ENCODE measurements around the gene SYNE2. TPM values are rescaled to one million over a fixed set of nuclear protein-coding genes. Genes with fewer than 3 reads are reported as not detected.
A peak's percentile ranks its signal among the peaks of the same experiment; 100 is the strongest.

SYNE2 gene
- total and polyA plus RNA-seq, 2 donors, result 33.5 to 102 TPM

DNA sequence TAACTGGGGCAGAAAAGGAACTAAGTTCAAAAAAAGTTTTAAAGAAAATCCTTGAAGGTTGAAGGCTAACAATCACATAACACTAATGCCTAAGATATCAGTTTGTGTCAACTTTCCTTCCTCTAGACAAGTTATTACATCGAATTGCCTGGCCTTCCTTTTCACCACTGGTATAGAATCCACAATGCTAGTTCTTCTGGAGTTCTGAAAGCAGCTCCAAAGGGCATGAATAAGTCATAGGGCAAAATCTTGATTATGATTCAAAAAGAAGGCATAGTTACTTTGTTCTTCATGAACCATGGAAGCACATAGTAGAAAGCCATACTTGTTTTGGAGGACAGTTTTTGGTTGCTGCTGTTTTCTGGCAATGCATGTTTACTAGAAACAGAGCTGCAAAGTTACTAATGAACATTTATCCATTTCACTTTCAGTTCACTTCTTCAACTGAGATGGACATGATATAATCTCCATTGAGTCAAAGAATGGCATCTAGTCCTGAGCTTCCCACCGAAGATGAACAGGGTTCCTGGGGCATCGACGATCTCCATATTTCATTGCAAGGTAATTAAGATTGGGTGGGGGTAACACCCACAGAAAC, 56.0 kb downstream of the SYNE2 start:
- DNase-seq (ENCODE audit: extremely low spot score), result no peak
- 77% methylated on average over 4 of the region's 4 CpGs for WGBS

DNA sequence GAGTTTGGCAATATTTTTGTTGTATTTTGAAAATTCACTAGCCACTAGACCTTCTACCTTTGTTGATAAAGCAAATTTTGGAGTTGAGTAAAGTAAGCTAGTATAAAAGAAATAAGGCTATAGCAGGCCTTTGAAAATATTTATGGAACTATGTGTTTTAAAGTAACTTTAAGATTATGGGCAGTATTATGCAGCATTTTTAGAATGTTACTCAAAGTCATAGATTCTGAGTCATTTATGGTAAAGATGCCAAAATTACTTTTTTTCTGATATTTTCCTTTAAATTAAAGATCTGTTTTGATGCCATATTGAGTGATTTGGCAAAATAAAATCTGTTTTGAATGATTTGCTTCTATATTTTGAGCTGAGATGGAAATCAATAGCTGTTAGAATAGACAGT, 57.2 kb downstream of the SYNE2 start:
- no peak overlapping the region for H3K4me3 ChIP-seq (ENCODE audit: low read depth, low read length)
- H3K36me3 ChIP-seq (ENCODE audit: insufficient read depth), result no peaks in the 10 kb centered on the region
- no peak for DNase-seq (ENCODE audit: extremely low spot score)
- no peak overlapping the region for H3K27ac ChIP-seq (ENCODE audit: low read depth)
- peaks cover 1% of the 10 kb centered on the region for H3K4me1 ChIP-seq (ENCODE audit: insufficient read depth)

More for the DNA sequence above, 56.0 kb downstream of the SYNE2 start:
- Histone ChIP-seq H3K27ac (ENCODE audit: low read depth) (no peak overlapping the region), H3K4me3 (ENCODE audit: low read depth, low read length) (no peak overlapping the region), H3K4me1 (ENCODE audit: insufficient read depth) (peaks cover 1% of the 10 kb centered on the region), H3K36me3 (ENCODE audit: insufficient read depth) (no peaks in the 10 kb centered on the region)

DNA sequence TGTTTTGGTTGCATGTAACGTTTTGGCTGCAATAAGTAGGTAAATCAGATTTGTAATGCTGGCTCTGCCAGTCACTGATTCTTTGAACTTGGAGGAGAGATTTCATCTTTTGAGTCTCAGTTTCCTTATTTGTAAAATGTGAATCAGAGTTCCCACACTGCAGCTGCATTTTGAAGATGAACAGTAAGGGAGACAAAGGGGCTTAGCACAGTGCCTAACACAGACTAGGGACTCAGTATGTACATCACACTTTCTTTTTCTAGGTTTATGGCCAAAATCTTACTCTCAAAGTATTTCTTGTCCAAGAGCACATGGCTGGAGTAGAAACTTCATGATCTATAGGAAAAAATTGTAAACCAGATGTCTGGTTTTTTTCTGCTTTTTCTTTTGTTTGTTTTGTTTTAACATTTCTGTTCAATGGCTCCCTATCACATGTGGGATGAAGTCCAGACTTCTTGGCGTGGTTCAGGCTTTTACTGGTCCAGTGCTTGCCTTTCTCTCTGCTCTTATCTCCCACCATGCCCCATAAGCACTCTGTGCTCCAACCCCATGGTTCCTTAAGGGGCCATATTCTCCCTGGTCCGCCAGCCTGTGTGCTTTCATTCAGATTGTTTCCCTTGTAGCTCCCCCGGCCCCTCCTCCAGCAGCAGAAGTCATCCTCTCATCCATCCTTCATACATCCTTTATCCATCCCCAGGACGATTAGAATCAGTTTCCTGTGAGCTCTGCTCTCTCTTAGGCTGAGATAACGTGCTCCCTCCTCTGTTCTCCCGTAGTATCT, 58.0 kb downstream of the SYNE2 start:
- no peak overlapping the region for H3K27ac ChIP-seq (ENCODE audit: low read depth)
- H3K4me1 ChIP-seq (ENCODE audit: insufficient read depth), result peaks cover 1% of the 10 kb centered on the region
- no peaks in the 10 kb centered on the region for H3K36me3 ChIP-seq (ENCODE audit: insufficient read depth)
- no peak overlapping the region for H3K4me3 ChIP-seq (ENCODE audit: low read depth, low read length)
- 56% methylated on average over 7 of the region's 7 CpGs for WGBS
- no peak for DNase-seq (ENCODE audit: extremely low spot score)

DNA sequence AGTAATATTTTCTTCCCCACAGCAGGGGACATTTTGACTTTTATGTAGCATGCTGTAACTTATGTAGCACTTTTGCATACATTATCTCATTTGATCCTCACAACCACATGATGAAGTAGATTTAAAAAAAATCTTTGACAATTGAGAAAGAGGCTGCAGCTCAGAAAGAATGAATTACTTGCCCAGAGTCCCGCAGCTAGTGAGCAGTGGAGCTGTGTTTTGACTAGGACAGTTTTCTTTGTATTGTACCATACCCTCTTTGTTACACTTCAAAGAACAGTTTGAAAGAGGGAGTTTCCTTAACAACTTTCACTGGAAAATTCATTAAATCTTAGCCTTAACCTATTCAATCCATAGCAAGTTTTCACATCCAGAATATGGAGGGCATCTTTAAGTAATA, 58.6 kb downstream of the SYNE2 start:
- WGBS, result 78% methylated on average over 1 of the region's 1 CpG
- H3K4me3 ChIP-seq (ENCODE audit: low read depth, low read length), result no peak overlapping the region
- H3K36me3 ChIP-seq (ENCODE audit: insufficient read depth), result no peaks in the 10 kb centered on the region
- peaks cover 1% of the 10 kb centered on the region for H3K4me1 ChIP-seq (ENCODE audit: insufficient read depth)
- DNase-seq (ENCODE audit: extremely low spot score), result no peak
- no peak overlapping the region for H3K27ac ChIP-seq (ENCODE audit: low read depth)

DNA sequence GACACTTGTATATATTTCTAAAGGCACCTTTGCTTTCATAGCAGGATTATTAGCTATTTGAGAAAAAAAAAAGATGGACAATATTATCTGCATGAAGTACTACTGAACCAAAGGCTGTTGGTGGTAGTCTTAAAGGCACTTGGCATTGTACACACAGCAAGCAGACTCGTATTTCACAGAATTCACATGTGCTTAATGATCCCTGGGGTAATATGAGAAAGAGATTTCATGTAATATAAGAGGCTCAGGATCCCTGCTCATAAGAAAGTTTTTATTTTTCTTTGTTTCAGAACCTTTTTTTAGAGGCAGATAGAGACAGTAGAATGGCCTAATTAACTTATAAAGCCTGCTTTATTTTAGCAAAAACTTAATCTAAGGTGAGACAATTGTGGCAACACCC, 59.5 kb downstream of the SYNE2 start:
- Histone ChIP-seq H3K4me1 (ENCODE audit: insufficient read depth) (peaks cover 1% of the 10 kb centered on the region), H3K27ac (ENCODE audit: low read depth) (no peak overlapping the region), H3K36me3 (ENCODE audit: insufficient read depth) (no peaks in the 10 kb centered on the region), H3K4me3 (ENCODE audit: low read depth, low read length) (no peak overlapping the region)
- no peak for DNase-seq (ENCODE audit: extremely low spot score)
- WGBS, result 91% methylated on average over 1 of the region's 1 CpG

DNA sequence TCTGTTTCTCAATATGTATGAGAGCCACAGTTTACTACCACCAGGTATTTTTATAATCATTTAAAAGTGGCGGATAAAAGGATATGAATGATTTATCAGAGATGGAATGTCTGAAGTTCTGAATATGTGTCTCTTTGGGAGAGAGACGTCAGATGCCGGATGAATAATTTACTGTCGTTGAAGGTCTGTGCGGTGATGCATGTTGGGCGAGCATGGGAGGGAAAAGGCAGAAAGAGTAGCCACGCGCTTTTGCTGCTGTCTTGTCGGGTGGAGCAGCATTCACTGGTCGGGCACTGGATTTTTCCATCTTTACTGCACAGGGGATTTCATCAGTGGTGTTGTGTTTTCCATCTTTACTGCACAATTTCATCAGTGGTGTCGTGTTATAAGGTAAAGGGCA, 65.6 kb downstream of the SYNE2 start:
- no peak for DNase-seq (ENCODE audit: extremely low spot score)
- WGBS, result 92% methylated on average over 11 of the region's 11 CpGs
- Histone ChIP-seq H3K4me1 (ENCODE audit: insufficient read depth) (no peaks in the 10 kb centered on the region), H3K4me3 (ENCODE audit: low read depth, low read length) (no peak overlapping the region), H3K27ac (ENCODE audit: low read depth) (no peak overlapping the region), H3K36me3 (ENCODE audit: insufficient read depth) (no peaks in the 10 kb centered on the region)

DNA sequence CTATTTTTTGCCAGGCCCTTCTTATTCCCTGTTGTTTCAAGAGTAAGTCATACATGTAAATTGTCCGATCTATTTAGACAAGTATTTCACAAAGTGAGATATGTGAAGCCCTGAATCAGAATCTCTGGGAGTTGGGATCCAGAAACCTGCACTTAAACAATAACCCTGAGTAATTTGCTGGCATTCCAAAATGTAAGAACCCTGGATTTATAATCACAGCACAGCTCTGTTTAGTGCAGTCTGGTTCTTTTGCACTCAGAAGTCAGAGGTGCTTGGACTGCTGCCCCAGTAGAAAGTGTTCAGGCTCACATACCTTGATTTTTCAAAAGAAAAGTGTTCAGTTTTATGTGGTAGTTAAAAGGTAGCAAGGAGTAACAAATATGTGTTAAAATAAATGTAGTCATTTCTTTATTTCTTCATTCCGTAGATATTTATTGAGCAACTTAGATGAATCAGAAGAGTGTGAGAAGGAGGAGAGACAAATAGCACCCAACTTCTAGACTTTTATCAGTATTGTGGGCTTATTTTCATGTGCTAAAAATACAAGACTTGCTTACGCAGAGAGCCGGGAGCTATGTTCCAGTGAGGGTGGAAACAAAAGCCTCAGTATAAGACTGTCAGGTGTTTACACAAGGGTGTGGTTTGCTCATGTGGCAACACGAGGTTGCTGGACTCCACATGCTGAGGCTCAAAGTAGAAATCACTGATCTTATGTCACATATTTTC, 70.1 kb downstream of the SYNE2 start:
- H3K36me3 ChIP-seq (ENCODE audit: insufficient read depth), result no peaks in the 10 kb centered on the region
- 54% methylated on average over 5 of the region's 5 CpGs for WGBS

DNA sequence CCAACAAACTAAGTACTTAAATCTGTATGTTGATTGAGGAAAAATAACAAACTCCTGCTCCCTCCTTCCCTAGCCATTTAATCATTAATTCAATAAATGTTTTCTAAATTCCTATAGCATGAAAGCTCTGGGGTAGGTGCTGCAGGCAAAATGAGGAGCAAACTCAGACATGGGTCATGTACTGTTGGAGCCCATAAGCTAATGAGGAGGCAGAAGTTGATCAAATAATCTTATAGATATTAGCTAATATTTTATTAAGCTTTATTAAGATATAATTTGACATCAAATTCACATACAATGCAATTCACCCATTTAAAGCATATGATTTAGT, 70.6 kb downstream of the SYNE2 start:
- Histone ChIP-seq H3K4me1 (ENCODE audit: insufficient read depth) (no peaks in the 10 kb centered on the region), H3K27ac (ENCODE audit: low read depth) (no peak overlapping the region), H3K4me3 (ENCODE audit: low read depth, low read length) (no peak overlapping the region), H3K36me3 (ENCODE audit: insufficient read depth) (no peaks in the 10 kb centered on the region)
- DNase-seq (ENCODE audit: extremely low spot score), result no peak

More for the DNA sequence above, 70.1 kb downstream of the SYNE2 start:
- H3K4me1 ChIP-seq (ENCODE audit: insufficient read depth), result no peaks in the 10 kb centered on the region
- no peak overlapping the region for H3K27ac ChIP-seq (ENCODE audit: low read depth)
- H3K4me3 ChIP-seq (ENCODE audit: low read depth, low read length), result no peak overlapping the region
- peak; percentile 45 for DNase-seq (ENCODE audit: extremely low spot score)

DNA sequence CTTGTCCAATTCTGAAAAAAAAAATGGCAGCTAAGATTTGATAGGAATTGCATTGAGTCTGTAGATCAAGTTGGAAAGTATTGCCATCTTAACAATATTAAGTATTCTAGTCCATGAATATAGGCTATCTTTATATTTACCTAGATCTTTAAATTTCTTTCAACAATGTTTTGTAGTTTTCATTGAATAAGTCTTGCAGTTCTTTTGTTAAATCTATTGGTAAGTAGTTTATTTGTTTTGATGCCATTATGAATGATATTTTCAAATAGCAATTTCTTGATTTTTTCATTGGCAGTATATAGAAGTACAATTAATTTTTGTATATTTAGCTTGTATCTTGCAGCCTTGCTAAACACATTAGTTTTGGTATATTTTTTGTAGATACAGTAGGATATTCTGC, 71.6 kb downstream of the SYNE2 start:
- Histone ChIP-seq H3K27ac (ENCODE audit: low read depth) (no peak overlapping the region), H3K36me3 (ENCODE audit: insufficient read depth) (no peaks in the 10 kb centered on the region), H3K4me3 (ENCODE audit: low read depth, low read length) (no peak overlapping the region), H3K4me1 (ENCODE audit: insufficient read depth) (no peaks in the 10 kb centered on the region)
- DNase-seq (ENCODE audit: extremely low spot score), result no peak

DNA sequence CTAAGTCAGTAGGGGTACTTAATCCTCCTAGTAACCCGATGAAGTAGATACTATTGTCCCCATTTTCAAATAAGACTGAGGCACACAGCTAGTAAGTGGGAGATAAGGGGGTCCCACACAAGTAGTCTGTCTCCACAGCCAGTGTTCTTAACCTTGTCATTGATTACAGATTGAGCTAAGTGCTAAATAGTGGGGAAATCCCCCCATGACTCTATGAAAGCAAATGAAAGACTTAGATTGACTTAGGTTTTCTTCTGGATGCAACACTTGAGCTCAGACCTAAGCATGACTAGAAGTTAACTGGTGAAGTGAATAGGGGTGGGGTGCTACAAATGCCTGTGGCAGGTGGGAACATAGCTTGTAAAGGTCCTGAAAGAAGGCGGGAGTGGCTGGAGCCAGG, 73.8 kb downstream of the SYNE2 start:
- Histone ChIP-seq H3K4me1 (ENCODE audit: insufficient read depth) (no peaks in the 10 kb centered on the region), H3K36me3 (ENCODE audit: insufficient read depth) (peaks cover 2% of the 10 kb centered on the region), H3K27ac (ENCODE audit: low read depth) (no peak overlapping the region), H3K4me3 (ENCODE audit: low read depth, low read length) (no peak overlapping the region)
- no peak for DNase-seq (ENCODE audit: extremely low spot score)
- WGBS, result 98% methylated on average over 2 of the region's 2 CpGs

DNA sequence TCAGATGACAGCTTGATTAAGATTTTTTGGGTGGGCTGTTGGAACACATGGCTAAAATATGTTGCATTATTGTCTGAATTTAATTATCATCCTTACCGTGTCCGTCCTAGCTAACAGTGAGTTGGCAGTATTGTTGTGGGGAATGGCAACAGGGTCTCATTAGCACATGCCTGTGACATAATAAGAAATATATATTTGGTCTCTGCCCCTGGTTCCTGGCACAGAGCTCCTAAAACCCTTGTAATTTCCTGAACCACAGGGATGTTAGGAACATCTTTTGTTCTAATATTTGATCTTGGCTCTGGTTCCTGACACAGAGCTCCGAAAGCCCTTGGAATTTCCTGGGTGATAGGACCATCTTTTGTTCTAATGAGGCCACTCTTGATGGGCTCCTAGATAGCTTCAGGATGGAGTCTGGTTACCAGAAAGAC, 76.0 kb downstream of the SYNE2 start:
- no peak for DNase-seq (ENCODE audit: extremely low spot score)
- 71% methylated on average over 3 of the region's 3 CpGs for WGBS

DNA sequence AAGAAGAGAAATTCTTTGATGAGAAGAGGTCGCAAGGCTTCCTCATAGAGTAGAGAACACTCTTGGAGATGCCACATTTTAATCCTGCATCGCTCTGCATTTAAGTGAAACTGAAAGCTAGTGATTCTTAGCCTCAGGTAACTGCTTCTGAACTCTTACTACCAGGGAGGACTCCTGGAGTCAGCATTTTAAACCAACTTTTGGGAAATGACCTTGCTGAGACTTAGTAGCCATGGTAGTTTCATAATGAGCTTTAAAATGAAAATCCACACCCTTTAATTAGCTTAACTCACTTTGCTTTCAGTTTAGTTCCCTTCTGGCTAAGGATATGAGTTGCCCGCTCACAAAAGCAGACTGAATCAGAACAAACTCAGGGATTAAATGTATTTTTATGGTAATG, 80.3 kb downstream of the SYNE2 start:
- DNase-seq (ENCODE audit: extremely low spot score), result no peak
- Histone ChIP-seq H3K4me3 (ENCODE audit: low read depth, low read length) (no peak overlapping the region), H3K4me1 (ENCODE audit: insufficient read depth) (peaks cover 1% of the 10 kb centered on the region), H3K36me3 (ENCODE audit: insufficient read depth) (peaks cover 2% of the 10 kb centered on the region), H3K27ac (ENCODE audit: low read depth) (peak overlapping the region; percentile 1)
- WGBS, result 82% methylated on average over 3 of the region's 3 CpGs

More for the DNA sequence above, 76.0 kb downstream of the SYNE2 start:
- no peak overlapping the region for H3K27ac ChIP-seq (ENCODE audit: low read depth)
- H3K4me3 ChIP-seq (ENCODE audit: low read depth, low read length), result no peak overlapping the region
- H3K4me1 ChIP-seq (ENCODE audit: insufficient read depth), result peaks cover 1% of the 10 kb centered on the region
- peaks cover 2% of the 10 kb centered on the region for H3K36me3 ChIP-seq (ENCODE audit: insufficient read depth)

DNA sequence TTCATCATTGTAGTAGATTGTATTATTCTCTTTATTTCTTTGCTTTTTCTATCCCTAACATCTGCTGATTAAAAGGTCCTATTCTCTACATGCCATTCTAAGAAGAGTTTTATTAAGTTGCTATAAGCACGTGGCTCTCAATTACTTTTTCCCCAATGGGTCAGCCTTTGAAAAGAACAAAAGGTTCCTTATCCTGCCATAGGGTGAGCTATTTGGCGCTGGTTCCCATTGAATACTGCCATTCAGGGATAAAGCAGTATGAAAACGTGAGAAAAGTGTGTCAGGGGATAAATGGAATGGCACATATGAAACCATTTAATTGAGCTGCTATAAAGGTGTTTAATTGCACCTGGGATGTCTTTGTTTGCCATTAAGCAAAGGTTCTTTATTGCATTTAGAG, 80.9 kb downstream of the SYNE2 start:
- DNase-seq (ENCODE audit: extremely low spot score), result no peak
- Histone ChIP-seq H3K4me3 (ENCODE audit: low read depth, low read length) (no peak overlapping the region), H3K27ac (ENCODE audit: low read depth) (no peak overlapping the region), H3K36me3 (ENCODE audit: insufficient read depth) (peaks cover 2% of the 10 kb centered on the region), H3K4me1 (ENCODE audit: insufficient read depth) (peaks cover 1% of the 10 kb centered on the region)
- WGBS, result 71% methylated on average over 3 of the region's 3 CpGs
